Measurements from ENCODE around the gene MICU2. TPM values are rescaled to one million over a fixed set of nuclear protein-coding genes. Genes with fewer than 3 reads are reported as not detected.
"Not testable (repeated sequence)": the region's sequence is repeated elsewhere in the genome, so short reads cannot be mapped to it uniquely, and the experiment has no call there.

MICU2 gene
- total RNA-seq, 2 experiments from 2014 or later = 32.0 to 33.9 TPM

- peaks cover 14% of the 10 kb centered on the region for H3K9me3 Mint-ChIP-seq
- CTCF ChIA-PET, H3K4me3 Mint-ChIP-seq: not testable (repeated sequence)
Measured at GRCh38 chr13:21589510-21589909, 14.5 kb downstream of the MICU2 start.

DNA sequence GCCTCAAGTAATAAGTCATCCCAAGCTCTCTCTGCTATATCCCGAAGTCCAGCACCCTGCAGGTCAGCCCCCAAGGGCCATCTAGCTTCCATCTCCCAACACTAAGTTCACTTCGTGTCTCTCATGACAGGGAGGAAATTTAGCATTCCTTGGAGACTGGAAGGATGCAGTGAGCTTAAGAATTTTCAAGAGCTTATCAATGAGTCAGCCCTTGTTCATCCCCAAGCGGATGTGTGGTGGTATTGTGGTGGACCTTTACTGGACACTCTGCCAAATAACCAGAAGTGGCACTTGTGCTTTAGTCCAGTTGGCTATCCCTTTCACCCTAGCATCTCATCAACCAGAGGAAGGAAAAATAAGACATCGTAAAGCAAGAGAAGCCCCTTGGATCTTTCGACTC is 15.6 kb downstream of the MICU2 start:
- H3K27ac Mint-ChIP-seq, POLR2A ChIA-PET, H3K4me3 Mint-ChIP-seq, CTCF ChIA-PET, DNase-seq, H3K27me3 Mint-ChIP-seq: not testable (repeated sequence)
- peaks cover 24% of the 10 kb centered on the region for H3K36me3 Mint-ChIP-seq (ENCODE audit: low read depth)
- H3K9me3 Mint-ChIP-seq = peaks cover 10% of the 10 kb centered on the region
- peaks cover 15% of the 10 kb centered on the region for H3K4me1 Mint-ChIP-seq

More at GRCh38 chr13:21589510-21589909, 14.5 kb downstream of the MICU2 start:
- POLR2A ChIA-PET, H3K27me3 Mint-ChIP-seq, H3K27ac Mint-ChIP-seq, DNase-seq: not testable (repeated sequence)
- Mint-ChIP-seq H3K36me3 (ENCODE audit: low read depth) (peaks cover 28% of the 10 kb centered on the region), H3K4me1 (peaks cover 20% of the 10 kb centered on the region)

- Mint-ChIP-seq H3K27ac (no peak overlapping the region), H3K9me3 (peaks cover 12% of the 10 kb centered on the region), H3K27me3 (no peaks in the 10 kb centered on the region), H3K4me1 (peaks cover 16% of the 10 kb centered on the region), H3K36me3 (ENCODE audit: low read depth) (peaks cover 29% of the 10 kb centered on the region), H3K4me3 (no peak overlapping the region)
- POLR2A ChIA-PET = no interaction called here
- no peak for DNase-seq
- CTCF ChIA-PET = interaction anchor here (1.0 kb wide), 1 partner anchor 20 kb away, joined by 3 read pairs; no protein-coding TSS in a partner anchor
Measured at GRCh38 chr13:21584973-21585592, 18.9 kb downstream of the MICU2 start.

DNA sequence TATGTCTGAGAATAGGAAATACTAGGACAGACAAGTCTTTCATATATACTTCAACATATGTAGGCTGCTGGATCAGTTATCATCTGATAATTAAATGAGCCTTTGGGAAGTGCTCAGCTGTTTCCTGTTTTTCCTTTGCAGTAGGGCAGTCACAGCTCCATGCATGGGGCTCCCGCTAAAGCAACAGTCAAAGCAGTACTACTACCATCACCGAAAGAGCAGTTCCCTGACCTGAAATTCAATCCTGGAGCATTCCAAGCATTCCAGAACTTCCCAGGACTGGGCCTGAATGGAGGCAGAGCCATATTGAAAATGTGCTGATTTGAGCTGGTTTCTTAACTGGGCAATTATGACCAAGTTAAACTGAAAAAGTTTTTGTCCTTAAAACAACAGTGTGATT is 20.5 kb downstream of the MICU2 start:
- H3K27ac Mint-ChIP-seq = no peak overlapping the region
- ChIA-PET POLR2A (no interaction called here), CTCF (interaction anchor here (0.6 kb wide), 1 partner anchor 693 kb away, joined by 3 read pairs; no protein-coding TSS in a partner anchor)
- no peaks in the 10 kb centered on the region for H3K27me3 Mint-ChIP-seq
- H3K4me3 Mint-ChIP-seq = no peak overlapping the region
- peaks cover 9% of the 10 kb centered on the region for H3K9me3 Mint-ChIP-seq
- H3K36me3 Mint-ChIP-seq (ENCODE audit: low read depth) = peaks cover 20% of the 10 kb centered on the region
- peaks cover 19% of the 10 kb centered on the region for H3K4me1 Mint-ChIP-seq
- no peak for DNase-seq

- CTCF ChIA-PET = no interaction called here
- H3K27ac Mint-ChIP-seq = no peak overlapping the region
Measured at GRCh38 chr13:21580736-21581135, 23.2 kb downstream of the MICU2 start.

DNA sequence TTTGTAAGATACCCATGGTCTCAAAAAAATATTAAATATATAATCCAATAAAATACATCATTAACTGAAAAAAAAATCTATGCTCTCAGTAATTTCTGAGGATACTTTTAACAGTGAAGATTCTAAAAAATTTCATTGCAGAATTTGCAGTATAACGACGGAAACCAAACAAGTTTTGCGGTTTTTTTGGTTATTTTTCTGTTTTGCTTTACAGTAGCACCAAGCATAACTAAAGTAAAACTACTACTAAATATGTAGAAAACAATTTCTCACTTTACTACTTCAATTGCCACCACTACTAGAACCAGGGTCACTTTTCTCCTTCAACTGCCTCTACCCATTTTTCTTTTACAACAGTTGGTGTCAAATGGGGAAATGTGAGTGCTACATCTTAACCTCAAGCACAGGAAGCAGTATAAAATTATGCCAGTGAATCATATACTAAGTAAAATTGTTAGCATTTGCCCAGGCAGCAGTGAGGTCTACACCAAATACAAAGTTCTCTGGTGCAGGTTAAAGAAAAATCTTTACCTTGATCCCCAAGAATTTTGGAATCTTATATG is 24.1 kb downstream of the MICU2 start:
- Mint-ChIP-seq H3K9me3 (peaks cover 8% of the 10 kb centered on the region), H3K4me1 (peaks cover 20% of the 10 kb centered on the region), H3K27me3 (no peaks in the 10 kb centered on the region), H3K4me3 (no peak overlapping the region), H3K27ac (peak overlapping the region; percentile 41), H3K36me3 (ENCODE audit: low read depth) (peaks cover 22% of the 10 kb centered on the region)
- ChIA-PET POLR2A (no interaction called here), CTCF (interaction anchor here (1.6 kb wide), 1 partner anchor 24 kb away, joined by 3 read pairs; no protein-coding TSS in a partner anchor)
- DNase-seq = peak; percentile 8

More at GRCh38 chr13:21580736-21581135, 23.2 kb downstream of the MICU2 start:
- H3K27me3 Mint-ChIP-seq = no peaks in the 10 kb centered on the region
- peaks cover 20% of the 10 kb centered on the region for H3K4me1 Mint-ChIP-seq
- POLR2A ChIA-PET = interaction anchor here (0.6 kb wide), 1 partner anchor 23 kb away, joined by 3 read pairs; the partner anchor contains the start of gene MICU2
- H3K4me3 Mint-ChIP-seq = no peak overlapping the region
- peaks cover 22% of the 10 kb centered on the region for H3K36me3 Mint-ChIP-seq (ENCODE audit: low read depth)
- H3K9me3 Mint-ChIP-seq = peaks cover 8% of the 10 kb centered on the region
- DNase-seq = no peak

GRCh38 chr13:21578748-21579147 is 25.2 kb downstream of the MICU2 start:
- Mint-ChIP-seq H3K4me3 (no peak overlapping the region), H3K9me3 (peaks cover 8% of the 10 kb centered on the region), H3K27me3 (no peaks in the 10 kb centered on the region), H3K4me1 (peaks cover 20% of the 10 kb centered on the region), H3K36me3 (ENCODE audit: low read depth) (peaks cover 18% of the 10 kb centered on the region), H3K27ac (no peak overlapping the region)
- CTCF ChIA-PET = interaction anchor here (1.6 kb wide), 1 partner anchor 23 kb away, joined by 3 read pairs; no protein-coding TSS in a partner anchor
- POLR2A ChIA-PET = no interaction called here
- DNase-seq = no peak

GRCh38 chr13:21576426-21576825 is 27.5 kb downstream of the MICU2 start:
- H3K4me1 Mint-ChIP-seq = peaks cover 14% of the 10 kb centered on the region
- peaks cover 5% of the 10 kb centered on the region for H3K36me3 Mint-ChIP-seq (ENCODE audit: low read depth)
- POLR2A ChIA-PET = no interaction called here
- CTCF ChIA-PET = interaction anchor here (1.6 kb wide), 1 partner anchor 15 kb away, joined by 4 read pairs; no protein-coding TSS in a partner anchor
- no peak for DNase-seq
- H3K27me3 Mint-ChIP-seq = no peaks in the 10 kb centered on the region
- H3K4me3 Mint-ChIP-seq = no peak overlapping the region
- H3K27ac Mint-ChIP-seq = no peak overlapping the region
- H3K9me3 Mint-ChIP-seq = no peaks in the 10 kb centered on the region

DNA sequence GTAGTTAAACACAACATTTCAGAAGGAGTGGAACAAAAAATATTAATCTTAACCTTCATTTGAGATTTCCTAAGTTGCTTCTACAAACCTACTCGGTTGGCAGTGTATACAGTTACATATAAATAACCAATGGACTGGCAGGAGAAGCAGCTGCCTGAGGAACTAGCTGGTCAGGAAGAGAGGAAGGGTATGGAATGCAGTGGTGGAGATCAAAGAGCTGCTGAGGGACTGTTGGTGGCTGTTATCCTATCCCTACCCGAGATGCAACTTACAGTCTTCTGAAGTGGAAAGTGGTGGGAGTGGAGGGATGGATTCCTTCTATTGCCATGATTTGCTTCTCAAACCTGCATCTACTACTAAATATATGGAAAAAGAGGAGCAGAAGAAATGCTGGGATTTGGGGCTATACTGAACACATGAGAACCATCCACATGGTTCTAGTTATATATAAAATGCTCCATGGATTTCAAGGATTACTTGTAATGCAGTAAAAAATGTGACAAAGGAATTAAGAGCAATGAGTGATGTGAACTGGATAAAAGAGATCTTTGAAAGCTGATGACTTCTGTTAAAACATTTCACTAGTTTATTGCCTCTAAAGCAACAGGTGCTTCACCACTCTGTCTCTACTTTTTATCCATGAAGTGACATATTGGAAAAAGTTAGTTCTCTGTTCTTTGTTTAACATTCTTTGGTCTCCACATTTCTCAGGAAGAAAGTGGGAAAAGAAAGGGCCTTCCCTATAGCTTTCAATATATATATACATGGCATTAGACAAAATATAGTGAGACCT is 29.9 kb downstream of the MICU2 start:
- Mint-ChIP-seq H3K27ac (no peak overlapping the region), H3K4me3 (no peak overlapping the region), H3K9me3 (no peaks in the 10 kb centered on the region), H3K4me1 (peaks cover 4% of the 10 kb centered on the region), H3K36me3 (ENCODE audit: low read depth) (peaks cover 2% of the 10 kb centered on the region), H3K27me3 (no peaks in the 10 kb centered on the region)
- POLR2A ChIA-PET = no interaction called here
- no peak for DNase-seq
- CTCF ChIA-PET = interaction anchor here (0.5 kb wide), 1 partner anchor 11 kb away, joined by 4 read pairs; no protein-coding TSS in a partner anchor

DNA sequence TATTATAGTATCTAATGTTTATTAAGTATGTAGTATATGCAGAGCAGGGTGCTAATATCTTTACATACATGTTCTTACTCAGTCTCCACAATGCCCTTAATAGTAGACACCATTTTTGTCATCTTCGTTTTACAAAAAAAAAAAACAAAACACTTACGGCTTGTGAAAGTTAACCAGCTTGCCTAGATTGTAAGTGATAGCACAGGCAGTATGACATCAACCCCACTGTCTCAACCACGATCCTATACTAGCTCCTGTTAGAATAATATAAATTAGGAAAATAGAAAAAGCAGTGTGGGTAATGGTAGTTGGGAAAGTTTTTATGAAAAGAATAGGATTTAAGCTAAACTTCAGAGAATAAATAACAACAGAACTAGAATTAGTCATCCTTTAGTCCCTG is 34.3 kb downstream of the MICU2 start:
- Mint-ChIP-seq H3K27ac (no peak overlapping the region), H3K4me3 (no peak overlapping the region), H3K9me3 (no peaks in the 10 kb centered on the region), H3K4me1 (peaks cover 3% of the 10 kb centered on the region), H3K36me3 (ENCODE audit: low read depth) (peaks cover 11% of the 10 kb centered on the region), H3K27me3 (no peaks in the 10 kb centered on the region)
- ChIA-PET CTCF (interaction anchor here (0.6 kb wide), 1 partner anchor 58 kb away, joined by 5 read pairs; no protein-coding TSS in a partner anchor), POLR2A (no interaction called here)
- no peak for DNase-seq

DNA sequence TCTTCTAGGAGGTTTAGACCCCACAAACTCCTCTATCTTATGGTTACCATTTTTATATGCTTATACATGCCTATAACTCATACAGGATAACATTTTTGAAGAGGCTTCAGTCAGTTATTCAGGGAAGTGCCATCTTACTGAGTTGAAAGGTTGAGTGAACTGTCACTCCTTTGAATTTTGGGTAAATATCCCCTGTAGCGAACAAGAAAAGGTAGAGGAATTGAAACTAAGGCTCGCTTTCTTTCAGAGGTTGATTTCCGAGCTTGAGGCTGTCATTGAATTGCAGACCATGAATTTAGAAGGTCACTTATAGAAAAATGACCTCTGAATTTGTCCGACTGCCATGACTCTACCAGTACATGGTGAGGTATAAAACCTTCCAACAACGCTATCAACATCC is 35.1 kb downstream of the MICU2 start:
- H3K36me3 Mint-ChIP-seq (ENCODE audit: low read depth) = peaks cover 20% of the 10 kb centered on the region
- ChIA-PET POLR2A (no interaction called here), CTCF (no interaction called here)
- H3K27me3 Mint-ChIP-seq = no peaks in the 10 kb centered on the region
- H3K4me3 Mint-ChIP-seq = no peak overlapping the region
- no peak for DNase-seq
- H3K27ac Mint-ChIP-seq = no peak overlapping the region
- H3K9me3 Mint-ChIP-seq = no peaks in the 10 kb centered on the region
- peaks cover 3% of the 10 kb centered on the region for H3K4me1 Mint-ChIP-seq

- Mint-ChIP-seq H3K27ac (no peak overlapping the region), H3K4me1 (peaks cover 3% of the 10 kb centered on the region), H3K27me3 (no peaks in the 10 kb centered on the region), H3K4me3 (no peak overlapping the region), H3K9me3 (no peaks in the 10 kb centered on the region), H3K36me3 (ENCODE audit: low read depth) (peaks cover 29% of the 10 kb centered on the region)
- ChIA-PET CTCF (interaction anchor here (1.7 kb wide), 1 partner anchor 10 kb away, joined by 3 read pairs; no protein-coding TSS in a partner anchor), POLR2A (no interaction called here)
- DNase-seq = no peak
Measured at GRCh38 chr13:21567714-21568113, 36.3 kb downstream of the MICU2 start.

DNA sequence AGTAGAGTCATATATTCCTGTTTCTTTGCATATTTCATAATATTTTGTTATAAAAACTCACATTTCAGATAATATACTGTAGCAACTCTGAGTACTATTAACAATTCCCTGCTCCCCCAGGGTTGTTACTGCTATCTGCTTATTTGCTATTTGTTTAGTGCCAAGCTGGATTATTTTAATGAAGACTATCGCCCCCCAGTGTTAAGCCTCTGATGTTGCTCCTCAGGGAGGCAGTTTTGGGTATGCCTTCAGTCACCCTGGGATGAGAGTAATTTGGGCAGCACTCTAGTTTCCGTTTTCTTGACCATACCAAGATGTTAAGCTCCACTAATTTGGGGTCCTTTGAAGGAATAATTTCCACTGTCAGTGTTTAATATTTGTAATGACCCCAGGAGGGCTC is 46.0 kb downstream of the MICU2 start:
- Mint-ChIP-seq H3K27ac (no peak overlapping the region), H3K36me3 (ENCODE audit: low read depth) (peaks cover 43% of the 10 kb centered on the region), H3K4me1 (no peaks in the 10 kb centered on the region), H3K9me3 (peaks cover 3% of the 10 kb centered on the region), H3K4me3 (no peak overlapping the region), H3K27me3 (no peaks in the 10 kb centered on the region)
- ChIA-PET POLR2A (no interaction called here), CTCF (interaction anchor here (1.0 kb wide), 1 partner anchor 24 kb away, joined by 3 read pairs; no protein-coding TSS in a partner anchor)
- DNase-seq = peak; percentile 19

Data from activated CD4-positive, alpha-beta T cell treated with anti-CD3 and anti-CD28 coated beads, Interleukin-2, amount 10 ng/mL, durations not matched to agents 7 days and 5 days (primary cell).